ENCODE measurements around the gene IL32. TPM values are rescaled to one million over a fixed set of nuclear protein-coding genes. Genes with fewer than 3 reads are reported as not detected.

IL32 gene
- total and polyA plus RNA-seq, 4 donors: 83.7 to 275 (median 200) TPM

- TF ChIP-seq, protein P1, sequence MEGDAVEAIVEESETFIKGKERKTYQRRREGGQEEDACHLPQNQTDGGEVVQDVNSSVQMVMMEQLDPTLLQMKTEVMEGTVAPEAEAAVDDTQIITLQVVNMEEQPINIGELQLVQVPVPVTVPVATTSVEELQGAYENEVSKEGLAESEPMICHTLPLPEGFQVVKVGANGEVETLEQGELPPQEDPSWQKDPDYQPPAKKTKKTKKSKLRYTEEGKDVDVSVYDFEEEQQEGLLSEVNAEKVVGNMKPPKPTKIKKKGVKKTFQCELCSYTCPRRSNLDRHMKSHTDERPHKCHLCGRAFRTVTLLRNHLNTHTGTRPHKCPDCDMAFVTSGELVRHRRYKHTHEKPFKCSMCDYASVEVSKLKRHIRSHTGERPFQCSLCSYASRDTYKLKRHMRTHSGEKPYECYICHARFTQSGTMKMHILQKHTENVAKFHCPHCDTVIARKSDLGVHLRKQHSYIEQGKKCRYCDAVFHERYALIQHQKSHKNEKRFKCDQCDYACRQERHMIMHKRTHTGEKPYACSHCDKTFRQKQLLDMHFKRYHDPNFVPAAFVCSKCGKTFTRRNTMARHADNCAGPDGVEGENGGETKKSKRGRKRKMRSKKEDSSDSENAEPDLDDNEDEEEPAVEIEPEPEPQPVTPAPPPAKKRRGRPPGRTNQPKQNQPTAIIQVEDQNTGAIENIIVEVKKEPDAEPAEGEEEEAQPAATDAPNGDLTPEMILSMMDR (IDR thresholded peaks at IDR 0.05; ENCODE audit: control extremely low read depth, extremely low read depth): no peak
- DNase-seq (no peak), ATAC-seq (ENCODE audit: insufficient read depth, low FRiP score) (no peak)
- WGBS, 2 donors: 97 to 99% methylated on average over 81 of the region's 81 CpGs
- H3K4me1 ChIP-seq (ENCODE audit: control insufficient read depth in 5 of 5, insufficient read depth in 5 of 5, low read length in 5 of 5): peaks cover 0 to 17% (median 3%) of the 10 kb centered on the region in 5 donors
- no peaks in the 10 kb centered on the region for H3K9me3 ChIP-seq (ENCODE audit: control insufficient read depth in 4 of 4, insufficient read depth in 3 of 4, low read length in 3 of 4)
- H3K4me3 ChIP-seq: no peak overlapping the region
- peaks cover 0 to 3% (median 0%) of the 10 kb centered on the region in 3 donors for H3K27me3 ChIP-seq (ENCODE audit: control insufficient read depth in 3 of 3, insufficient read depth in 3 of 3, low read length in 2 of 3)
- H3K9ac ChIP-seq (ENCODE audit: insufficient read depth in 1 of 2, low read length in 2 of 2): no peak overlapping the region
- no peaks in the 10 kb centered on the region for H3K36me3 ChIP-seq (ENCODE audit: control insufficient read depth in 4 of 4, insufficient read depth in 4 of 4, low read length in 4 of 4)
- no peak overlapping the region for H3K27ac ChIP-seq (ENCODE audit: low read depth in 1 of 2, low read length in 1 of 2)
These were observed 24.5 kb downstream of the IL32 start for GRCh38 chr16:3089717-3090592.

GRCh38 chr16:3091551-3091950 is 26.1 kb downstream of the IL32 start:
- TF ChIP-seq, protein P1 (IDR thresholded peaks at IDR 0.05; ENCODE audit: control extremely low read depth, extremely low read depth): no peak
- Histone ChIP-seq H3K27ac (ENCODE audit: low read depth in 1 of 2, low read length in 1 of 2) (no peak overlapping the region), H3K9ac (ENCODE audit: insufficient read depth in 1 of 2, low read length in 2 of 2) (no peak overlapping the region), H3K27me3 (ENCODE audit: control insufficient read depth in 3 of 3, insufficient read depth in 3 of 3, low read length in 2 of 3) (peaks cover 0 to 3% (median 0%) of the 10 kb centered on the region in 3 donors), H3K36me3 (ENCODE audit: control insufficient read depth in 4 of 4, insufficient read depth in 4 of 4, low read length in 4 of 4) (no peaks in the 10 kb centered on the region), H3K4me3 (no peak overlapping the region), H3K4me1 (ENCODE audit: control insufficient read depth in 5 of 5, insufficient read depth in 5 of 5, low read length in 5 of 5) (peaks cover 0 to 14% (median 3%) of the 10 kb centered on the region in 5 donors), H3K9me3 (ENCODE audit: control insufficient read depth in 4 of 4, insufficient read depth in 3 of 4, low read length in 3 of 4) (no peaks in the 10 kb centered on the region)
- ATAC-seq (ENCODE audit: insufficient read depth, low FRiP score) (no peak), DNase-seq (no peak)
- 88 to 89% methylated on average over 8 of the region's 8 CpGs for WGBS, 2 donors

- 75 to 85% methylated on average over 16 to 20 of the region's 20 CpGs for WGBS, 2 donors
- no peak for DNase-seq
- no peaks in the 10 kb centered on the region for H3K9me3 ChIP-seq (ENCODE audit: control insufficient read depth in 4 of 4, insufficient read depth in 3 of 4, low read length in 3 of 4)
- TF ChIP-seq, protein P1 (IDR thresholded peaks at IDR 0.05; ENCODE audit: control extremely low read depth, extremely low read depth): no peak
- no peak overlapping the region for H3K27ac ChIP-seq (ENCODE audit: low read depth in 1 of 2, low read length in 1 of 2)
- H3K36me3 ChIP-seq (ENCODE audit: control insufficient read depth in 4 of 4, insufficient read depth in 4 of 4, low read length in 4 of 4): no peaks in the 10 kb centered on the region
- peaks cover 0 to 13% (median 3%) of the 10 kb centered on the region in 5 donors for H3K4me1 ChIP-seq (ENCODE audit: control insufficient read depth in 5 of 5, insufficient read depth in 5 of 5, low read length in 5 of 5)
- no peak overlapping the region for H3K4me3 ChIP-seq
- no peak overlapping the region for H3K9ac ChIP-seq (ENCODE audit: insufficient read depth in 1 of 2, low read length in 2 of 2)
- ATAC-seq (ENCODE audit: insufficient read depth, low FRiP score): no peak
- H3K27me3 ChIP-seq (ENCODE audit: control insufficient read depth in 3 of 3, insufficient read depth in 3 of 3, low read length in 2 of 3): peaks cover 0 to 6% (median 1%) of the 10 kb centered on the region in 3 donors
These were observed 27.1 kb downstream of the IL32 start for GRCh38 chr16:3092501-3092941.
